Right lobe of liver (tissue), 6 donors: Measurements from ENCODE around the gene MLEC. TPM values are rescaled to one million over a fixed set of nuclear protein-coding genes. Genes with fewer than 3 reads are reported as not detected.

Experiments used
- ATAC-seq, 4 donors: fragments of 200-7000 bp; cut with Tn5 transposase; one replicate each; pipeline ENCODE4 v1.9.1; 2020; ENCODE audit warnings: mild to moderate bottlenecking in 4 of 4, moderate library complexity in 4 of 4
- DNase-seq, 3 donors: peaks; one replicate each; pipeline ENCODE4 v3.0.0-alpha.2; 2020
- H3K27ac ChIP-seq, 3 donors: fragments of 200-600 bp; one replicate each; pipeline ENCODE4 v1.8.0; 2022
- H3K27me3 ChIP-seq, 2 donors: fragments of 200-600 bp; one replicate each; pipeline ENCODE4 v1.8.0; 2022
- H3K36me3 ChIP-seq, 4 donors: fragments of 200-600 bp; sonication (generic) in 1 of 4; one replicate each; pipeline versions ENCODE4 v1.5.1 to v1.8.0; 2017 to 2022; ENCODE audit warnings: control low read depth in 1 of 4
- H3K4me1 ChIP-seq, 4 donors: fragments of 200-600 bp; sonication (generic) in 1 of 4; one replicate each; pipeline versions ENCODE4 v1.5.1 to v1.8.0; 2017 to 2022; ENCODE audit warnings: control low read depth in 1 of 4
- H3K4me3 ChIP-seq, 3 donors: fragments of 200-600 bp; one replicate each; pipeline ENCODE4 v1.8.0; 2022
- H3K9me3 ChIP-seq, 4 donors: fragments of 200-600 bp; sonication (generic) in 1 of 4; one replicate each; pipeline versions ENCODE4 v1.5.1 to v1.8.0; 2017 to 2022; ENCODE audit warnings: control low read depth in 1 of 4
- POLR2A ChIP-seq: fragments of 450-650 bp; IDR thresholded peaks from one replicate; pipeline ENCODE4 v1.6.1; 2017; ENCODE audit warnings: antibody characterized with exemption, mild to moderate bottlenecking
- WGBS: methylation state at CpG from one replicate; pipeline ENCODE4 v1.1.6; 2018; ENCODE audit warnings: low coverage, low lambda C conversion rate; ENCODE audit not compliant: insufficient coverage; ENCODE audit errors: missing lambda C conversion rate; 5-methylcytosine and 5-hydroxymethylcytosine counted together
- intact Hi-C, 2 donors: fragments of 100-400 bp; cut with DNase I; formaldehyde crosslinking; loops; one replicate each; pipeline versions ENCODE4 v1.11.2 to v1.14.1; 2022
- total RNA-seq, 6 experiments: library from RNA; depleted of rRNA in 2 of 6; stranded (reverse); fragments of >200 nt in 2 of 6; fragmentation: NEBNext Ultra II Directional in 3 of 6; extraction: Animal tissue kit (Norgen Biotek cat#: 25700) in 3 of 6; gene quantifications; one replicate each; pipeline versions ENCODE4 v1.1.0 to v1.2.4, GENCODE V29; 2016 to 2023
- TF ChIP-seq, protein P1 (sequence below), 4 donors: fragments of 200-600 bp in 3 of 4; fragments of 450-650 bp in 1 of 4; IDR thresholded peaks; one replicate each; pipeline versions ENCODE4 v1.5.1 to v1.8.0; 2016 to 2022; ENCODE audit warnings: antibody characterized with exemption in 4 of 4, mild to moderate bottlenecking in 2 of 4
- donor health status: DM: no; HTN: yes; CAD: no.
- donor health status: DM: no; HTN: no; CAD: no.
- donor health status: DM: no; HTN: no; CAD: no.
- donor health status: DM: no; HTN: yes; CAD: no.
- donor health status: DM: no; HTN: yes; CAD: no.

The MLEC gene
- total RNA-seq, 6 experiments from 2014 or later: 102 to 193 (median 126) TPM

DNA sequence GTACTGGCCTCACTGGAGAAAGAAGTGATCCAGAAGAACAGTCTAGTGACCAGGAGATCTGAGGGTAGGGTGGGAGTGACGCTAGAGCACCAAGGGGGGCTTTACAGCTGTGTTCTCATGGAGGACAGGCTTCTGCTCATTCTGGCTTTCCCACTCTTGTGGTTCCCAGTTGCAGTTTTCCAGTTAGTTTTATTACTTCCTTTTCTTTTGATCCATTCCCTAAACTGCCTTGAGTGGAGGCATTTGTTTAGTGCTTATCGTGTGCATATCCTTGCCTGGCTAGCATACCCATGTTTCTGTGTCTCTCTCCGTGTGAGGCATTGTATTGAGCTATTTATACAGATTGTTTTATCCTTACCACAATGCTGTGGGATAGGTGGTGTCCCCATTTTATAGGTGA is 4.0 kb downstream of the MLEC start:
- H3K36me3 ChIP-seq: peaks cover 0 to 22% (median 12%) of the 10 kb centered on the region in 4 donors
- ATAC-seq (no peak), DNase-seq (no peak)
- intact Hi-C loops: no loop called here
- H3K9me3 ChIP-seq: no peaks in the 10 kb centered on the region
- WGBS: 27% methylated on average over 2 of the region's 3 CpGs
- H3K27ac ChIP-seq: peak overlapping the region in 2 of 3 donors; percentile 7 to 78
- no peaks in the 10 kb centered on the region for H3K27me3 ChIP-seq
- no peak for TF ChIP-seq POLR2A
- TF ChIP-seq, protein P1, sequence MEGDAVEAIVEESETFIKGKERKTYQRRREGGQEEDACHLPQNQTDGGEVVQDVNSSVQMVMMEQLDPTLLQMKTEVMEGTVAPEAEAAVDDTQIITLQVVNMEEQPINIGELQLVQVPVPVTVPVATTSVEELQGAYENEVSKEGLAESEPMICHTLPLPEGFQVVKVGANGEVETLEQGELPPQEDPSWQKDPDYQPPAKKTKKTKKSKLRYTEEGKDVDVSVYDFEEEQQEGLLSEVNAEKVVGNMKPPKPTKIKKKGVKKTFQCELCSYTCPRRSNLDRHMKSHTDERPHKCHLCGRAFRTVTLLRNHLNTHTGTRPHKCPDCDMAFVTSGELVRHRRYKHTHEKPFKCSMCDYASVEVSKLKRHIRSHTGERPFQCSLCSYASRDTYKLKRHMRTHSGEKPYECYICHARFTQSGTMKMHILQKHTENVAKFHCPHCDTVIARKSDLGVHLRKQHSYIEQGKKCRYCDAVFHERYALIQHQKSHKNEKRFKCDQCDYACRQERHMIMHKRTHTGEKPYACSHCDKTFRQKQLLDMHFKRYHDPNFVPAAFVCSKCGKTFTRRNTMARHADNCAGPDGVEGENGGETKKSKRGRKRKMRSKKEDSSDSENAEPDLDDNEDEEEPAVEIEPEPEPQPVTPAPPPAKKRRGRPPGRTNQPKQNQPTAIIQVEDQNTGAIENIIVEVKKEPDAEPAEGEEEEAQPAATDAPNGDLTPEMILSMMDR (IDR thresholded peaks at IDR 0.05): no peak
- H3K4me3 ChIP-seq: no peak overlapping the region
- H3K4me1 ChIP-seq: peaks cover 0 to 49% (median 17%) of the 10 kb centered on the region in 4 donors

DNA sequence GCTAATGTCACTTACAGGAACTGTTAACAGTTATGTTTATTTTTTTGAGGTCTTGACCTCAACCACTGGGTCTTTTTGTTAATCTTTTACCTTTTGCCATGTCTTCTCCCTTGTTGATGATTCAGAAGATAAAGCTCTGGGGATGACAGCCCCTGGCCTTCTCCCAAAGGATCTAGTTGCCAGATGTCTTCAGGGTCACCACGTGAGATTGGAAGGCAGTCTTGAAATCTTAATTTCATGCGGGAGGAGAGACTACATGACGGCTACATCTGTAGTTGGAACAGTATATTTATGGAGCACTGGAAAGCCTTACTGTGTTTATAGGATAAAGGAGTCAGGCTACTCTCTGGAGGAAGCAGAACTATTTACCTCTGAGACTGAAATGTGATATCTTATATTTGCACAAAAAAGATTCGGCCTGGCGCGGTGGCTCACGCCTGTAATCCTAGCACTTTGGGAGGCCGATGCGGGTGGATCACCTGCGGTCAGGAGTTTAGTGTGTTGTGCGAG is 5.6 kb downstream of the MLEC start:
- Histone ChIP-seq H3K27ac (peak overlapping the region in 2 of 3 donors; percentile 74 to 78), H3K4me1 (peaks cover 0 to 49% (median 17%) of the 10 kb centered on the region in 4 donors), H3K27me3 (no peaks in the 10 kb centered on the region), H3K36me3 (peaks cover 3 to 38% (median 19%) of the 10 kb centered on the region in 4 donors), H3K9me3 (no peaks in the 10 kb centered on the region), H3K4me3 (no peak overlapping the region)
- WGBS: 60% methylated on average over 11 of the region's 11 CpGs
- TF ChIP-seq, protein P1 (IDR thresholded peaks at IDR 0.05): no peak
- no peak for TF ChIP-seq POLR2A
- peak; percentile 58 to 70 (median 66) for ATAC-seq
- no peak for DNase-seq
- intact Hi-C loops: no loop called here

DNA sequence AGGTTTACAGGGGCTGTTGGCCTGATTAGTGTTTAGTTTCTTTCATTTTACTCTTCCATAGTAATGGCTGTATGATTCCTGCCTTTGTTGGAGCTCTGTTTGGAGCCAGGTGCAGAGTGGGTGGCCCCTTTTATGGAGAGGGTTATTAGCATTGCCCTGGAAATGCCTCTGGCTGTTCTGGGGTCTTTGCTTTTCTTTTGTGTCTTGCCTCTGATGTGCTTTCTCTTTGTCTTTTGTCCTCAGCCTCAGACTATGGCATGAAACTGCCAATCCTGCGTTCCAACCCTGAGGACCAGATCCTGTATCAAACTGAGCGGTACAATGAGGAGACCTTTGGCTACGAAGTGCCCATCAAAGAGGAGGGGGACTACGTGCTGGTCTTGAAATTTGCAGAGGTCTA is 6.9 kb downstream of the MLEC start:
- no peak for TF ChIP-seq POLR2A
- TF ChIP-seq, protein P1 (IDR thresholded peaks at IDR 0.05): no peak
- Histone ChIP-seq H3K27ac (no peak overlapping the region), H3K4me1 (peaks cover 0 to 49% (median 17%) of the 10 kb centered on the region in 4 donors), H3K9me3 (no peaks in the 10 kb centered on the region), H3K27me3 (no peaks in the 10 kb centered on the region), H3K4me3 (no peak overlapping the region), H3K36me3 (peaks cover 8 to 50% (median 26%) of the 10 kb centered on the region in 4 donors)
- ATAC-seq: no peak
- WGBS: no CpG with 5 or more reads among the region's 4 CpGs
- DNase-seq: no peak
- intact Hi-C loops: no loop called here

DNA sequence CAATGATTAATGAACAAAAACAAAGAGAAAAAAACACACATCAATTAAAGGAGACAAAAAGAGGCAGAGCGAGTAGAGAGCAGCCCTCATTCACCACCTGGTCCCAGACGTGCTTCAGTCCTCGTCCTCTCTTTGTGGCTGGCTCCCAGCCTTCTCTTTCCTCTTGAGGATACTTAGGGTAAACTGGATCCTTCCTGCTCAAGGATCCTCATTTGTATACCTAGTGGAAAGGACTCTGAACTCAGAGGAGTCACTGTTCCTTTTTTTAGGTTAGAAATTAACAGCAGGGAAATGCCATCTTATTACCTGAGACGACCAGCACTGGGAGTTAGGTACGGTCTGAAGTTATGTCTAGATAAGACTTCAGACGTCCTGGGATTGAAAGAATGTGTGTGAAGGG is 9.7 kb downstream of the MLEC start:
- Histone ChIP-seq H3K9me3 (no peaks in the 10 kb centered on the region), H3K27me3 (no peaks in the 10 kb centered on the region), H3K27ac (no peak overlapping the region), H3K36me3 (peaks cover 13 to 74% (median 34%) of the 10 kb centered on the region in 4 donors), H3K4me3 (no peak overlapping the region), H3K4me1 (peaks cover 0 to 21% (median 6%) of the 10 kb centered on the region in 4 donors)
- DNase-seq (no peak), ATAC-seq (no peak)
- intact Hi-C loops: no loop called here
- WGBS: 89% methylated on average over 6 of the region's 6 CpGs
- no peak for TF ChIP-seq POLR2A
- TF ChIP-seq, protein P1 (IDR thresholded peaks at IDR 0.05): no peak
